ENCODE results near the gene MAB21L3.
"Not testable (repeated sequence)": the region's sequence is repeated elsewhere in the genome, so short reads cannot be mapped to it uniquely, and the experiment has no call there.

MAB21L3 gene

DNA sequence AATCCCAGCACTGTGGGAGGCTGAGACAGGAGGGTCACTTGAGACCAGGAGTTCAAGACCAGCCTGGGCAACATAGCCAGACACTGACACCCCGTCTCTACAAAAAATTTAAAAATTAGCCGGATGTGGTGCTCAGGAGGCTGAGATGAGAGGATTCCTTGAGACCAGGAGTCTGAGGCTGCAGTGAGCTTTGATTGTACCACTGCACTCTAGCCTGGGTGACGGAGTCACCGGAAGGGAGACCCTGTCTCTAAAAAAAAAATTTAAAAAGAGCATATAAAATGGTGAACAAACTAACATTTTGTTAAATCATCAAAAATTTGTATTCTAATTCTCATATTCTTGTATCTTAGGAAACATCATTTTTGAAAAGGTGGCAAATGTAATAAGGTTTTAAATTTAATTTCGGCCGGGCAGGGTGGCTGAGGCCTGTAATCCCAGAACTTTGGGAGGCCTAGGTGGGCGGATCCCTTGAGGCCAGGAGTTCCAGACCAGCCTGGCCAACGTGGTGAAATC is 27.1 kb downstream of the MAB21L3 start:
- DNase-seq (ENCODE audit: low spot score), result no peak

DNA sequence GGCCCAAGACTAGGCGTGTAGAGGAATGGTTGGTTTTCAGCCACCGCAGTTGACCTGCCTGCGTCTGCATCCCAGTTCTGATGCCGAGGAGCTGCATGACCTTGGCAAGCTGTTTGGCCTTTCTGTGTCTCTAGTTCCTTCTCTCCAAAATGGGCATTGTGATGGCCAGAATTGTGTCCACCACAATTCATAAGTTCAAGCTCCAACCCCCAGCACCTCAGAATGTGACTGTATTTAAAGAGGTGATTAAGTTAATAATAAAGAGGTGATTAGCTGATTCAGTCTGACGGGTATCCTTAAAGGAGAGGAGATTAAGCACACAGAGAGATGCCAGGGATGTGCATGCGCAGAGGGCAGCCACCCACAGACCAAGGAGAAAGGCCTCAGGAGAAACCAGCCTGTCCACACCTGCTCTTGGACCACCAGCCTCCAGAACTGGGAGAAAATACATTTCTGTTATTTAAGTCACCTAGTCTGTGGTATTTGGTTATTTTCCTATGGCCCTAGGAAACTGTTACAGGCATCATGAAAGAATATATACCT is 28.5 kb downstream of the MAB21L3 start:
- DNase-seq (ENCODE audit: low spot score), result peak; percentile 15

GRCh38 chr1:116144151-116144550 is 33.0 kb downstream of the MAB21L3 start:
- no peak for DNase-seq (ENCODE audit: low spot score)

DNA sequence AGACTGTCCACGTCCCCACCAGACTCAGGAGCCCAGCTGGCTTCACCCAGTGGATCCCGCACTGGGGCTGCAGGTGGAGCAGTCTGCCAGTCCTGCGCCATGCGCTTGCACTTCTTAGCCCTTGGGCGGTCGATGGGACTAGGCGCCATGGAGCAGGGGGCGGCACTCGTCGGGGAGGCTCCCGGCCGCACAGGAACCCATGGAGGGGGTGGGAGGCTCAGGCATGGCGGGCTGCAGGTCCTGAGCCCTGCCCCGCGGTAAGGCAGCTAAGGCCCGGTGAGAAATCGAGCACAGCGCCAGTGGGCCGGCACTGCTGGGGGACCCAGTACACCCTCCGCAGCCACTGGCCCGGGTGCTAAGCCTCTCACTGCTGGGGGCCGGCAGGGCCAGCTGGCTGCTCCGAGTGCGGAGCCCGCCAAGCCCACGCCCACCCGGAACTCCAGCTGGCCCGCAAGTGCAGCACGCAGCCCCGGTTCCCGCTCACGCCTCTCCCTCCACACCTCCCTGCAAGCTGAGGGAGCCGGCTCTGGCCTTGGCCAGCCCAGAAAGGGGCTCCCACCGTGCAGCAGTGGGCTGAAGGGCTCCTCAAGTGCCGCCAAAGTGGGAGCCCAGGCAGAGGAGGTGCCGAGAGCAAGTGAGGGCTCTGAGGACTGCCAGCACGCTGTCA is 35.4 kb downstream of the MAB21L3 start:
- not testable (repeated sequence) for DNase-seq (ENCODE audit: low spot score)

- no peak for DNase-seq (ENCODE audit: low spot score)
Observed at GRCh38 chr1:116147114-116147510, 35.9 kb downstream of the MAB21L3 start.

DNA sequence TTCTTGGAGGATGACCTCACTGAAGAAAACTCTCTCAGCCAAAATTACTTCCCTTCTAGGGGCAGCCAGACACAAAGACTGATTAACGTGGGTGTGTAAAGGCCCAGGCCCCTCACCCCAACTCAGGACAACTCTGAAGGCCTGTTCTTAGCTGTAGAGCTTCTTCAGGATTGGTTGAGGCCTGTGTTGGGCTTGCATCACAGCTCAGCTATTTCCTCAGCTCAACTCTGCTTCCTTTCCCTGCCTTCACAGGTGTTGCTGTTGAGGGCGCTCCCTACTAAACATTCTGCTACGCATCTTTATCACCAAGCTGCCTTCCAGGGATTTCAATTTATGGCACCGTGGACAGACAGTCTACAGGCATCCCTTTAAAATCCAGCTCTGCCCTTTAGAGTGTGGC is 36.8 kb downstream of the MAB21L3 start:
- no peak for DNase-seq (ENCODE audit: low spot score)

DNA sequence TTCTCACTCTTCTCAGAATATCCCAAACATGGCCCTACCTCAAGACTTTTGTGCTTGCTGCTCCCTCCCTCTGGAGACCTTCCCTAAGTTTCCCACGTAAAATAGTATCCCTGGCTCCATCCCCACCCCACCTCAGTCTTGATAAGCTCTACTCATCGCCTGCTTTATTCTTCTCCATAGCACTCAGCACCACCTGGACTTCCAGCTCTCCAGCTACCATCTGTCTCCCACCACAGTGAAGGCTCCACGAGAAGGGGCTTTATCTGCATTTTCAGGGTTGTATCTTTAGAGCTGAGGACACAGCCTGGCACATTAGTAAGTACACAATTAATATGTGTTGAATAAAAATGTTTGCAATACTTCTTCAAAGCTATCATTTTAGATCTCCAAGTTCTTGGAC is 37.8 kb downstream of the MAB21L3 start:
- DNase-seq (ENCODE audit: low spot score), result no peak

DNA sequence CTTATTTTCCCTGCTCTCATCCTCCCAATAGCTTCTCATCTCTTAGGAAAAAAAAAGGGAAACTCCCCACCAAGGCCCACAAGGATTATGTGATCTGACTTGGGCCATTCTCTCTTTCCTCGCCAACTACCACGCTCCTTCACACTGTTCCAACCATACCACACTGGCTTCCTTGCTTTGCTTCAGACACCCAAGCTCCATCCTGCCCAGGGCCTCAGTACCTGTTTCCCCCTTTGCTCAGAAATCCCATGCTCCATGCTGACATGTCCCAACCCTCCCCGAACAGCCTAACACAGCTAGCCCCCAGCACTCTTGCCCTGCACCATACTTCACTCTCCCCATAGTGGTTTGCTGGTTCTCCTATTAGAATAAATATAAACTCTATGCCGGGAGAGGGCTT is 39.2 kb downstream of the MAB21L3 start:
- no peak for DNase-seq (ENCODE audit: low spot score)

GRCh38 chr1:116151739-116152576 is 40.8 kb downstream of the MAB21L3 start:
- DNase-seq (ENCODE audit: low spot score), result peak; percentile 67

DNA sequence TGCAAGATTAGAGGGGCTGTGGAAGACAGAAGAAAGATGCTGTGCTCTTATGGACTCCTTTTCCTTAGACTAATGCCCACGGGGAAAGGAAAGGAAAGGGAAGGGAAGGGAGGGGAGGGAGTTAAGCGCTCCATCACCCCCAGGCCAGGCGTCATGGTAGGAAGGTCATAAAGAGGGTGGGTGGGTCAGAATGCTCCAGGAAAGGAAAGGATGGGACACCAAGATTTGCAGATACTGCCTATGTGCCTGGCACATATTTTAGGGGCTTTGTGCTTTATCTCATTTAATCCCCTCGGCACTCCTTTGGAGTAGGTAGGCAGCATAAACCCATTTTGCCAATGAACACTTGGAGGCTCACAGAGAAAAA is 41.4 kb downstream of the MAB21L3 start:
- DNase-seq (ENCODE audit: low spot score), result no peak

- DNase-seq (ENCODE audit: low spot score), result no peak
Observed at GRCh38 chr1:116152950-116153691, 41.9 kb downstream of the MAB21L3 start.

DNA sequence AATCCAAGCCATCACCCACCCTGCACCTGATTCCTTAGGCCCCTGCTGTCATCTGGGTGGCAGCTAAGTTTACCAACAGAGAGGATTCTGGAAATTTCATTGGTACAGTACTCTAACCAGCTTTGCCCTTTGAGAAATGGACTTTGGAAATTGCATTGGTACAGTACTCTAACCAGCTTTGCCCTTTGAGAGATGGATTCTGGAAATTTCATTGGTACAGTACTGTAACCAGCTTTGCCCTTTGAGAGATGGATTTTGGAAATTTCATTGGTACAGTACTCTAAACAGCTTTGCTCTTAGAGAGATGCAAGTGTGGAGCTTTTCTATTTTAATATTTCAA is 42.5 kb downstream of the MAB21L3 start:
- no peak for DNase-seq (ENCODE audit: low spot score)

- no peak for DNase-seq (ENCODE audit: low spot score)
Observed at GRCh38 chr1:116154536-116154935, 43.3 kb downstream of the MAB21L3 start.

- DNase-seq (ENCODE audit: low spot score), result no peak
Observed at GRCh38 chr1:116157096-116157495, 45.9 kb downstream of the MAB21L3 start.

DNA sequence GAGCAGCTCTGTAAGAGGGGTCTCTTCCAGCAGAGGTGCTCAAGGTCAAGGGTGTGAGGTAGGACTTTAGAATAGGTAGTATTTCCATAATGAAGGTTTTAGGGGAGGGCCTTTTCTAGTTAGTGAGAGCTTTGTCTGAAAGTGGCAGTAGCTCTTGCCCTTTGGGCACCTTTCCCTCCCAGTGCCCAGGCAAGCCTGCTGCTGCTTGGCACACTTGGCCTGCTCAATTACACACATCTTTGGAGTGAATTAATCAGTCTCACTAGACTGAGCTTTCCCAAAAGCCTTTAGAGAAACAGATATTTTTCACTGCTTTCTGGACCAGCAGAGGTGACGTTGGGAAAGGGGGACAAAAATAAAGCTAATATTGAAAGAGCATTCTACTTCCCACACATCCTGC is 48.0 kb downstream of the MAB21L3 start:
- no peak for DNase-seq (ENCODE audit: low spot score)

- no peak for DNase-seq (ENCODE audit: low spot score)
Observed at GRCh38 chr1:116159611-116160010, 48.4 kb downstream of the MAB21L3 start.

DNA sequence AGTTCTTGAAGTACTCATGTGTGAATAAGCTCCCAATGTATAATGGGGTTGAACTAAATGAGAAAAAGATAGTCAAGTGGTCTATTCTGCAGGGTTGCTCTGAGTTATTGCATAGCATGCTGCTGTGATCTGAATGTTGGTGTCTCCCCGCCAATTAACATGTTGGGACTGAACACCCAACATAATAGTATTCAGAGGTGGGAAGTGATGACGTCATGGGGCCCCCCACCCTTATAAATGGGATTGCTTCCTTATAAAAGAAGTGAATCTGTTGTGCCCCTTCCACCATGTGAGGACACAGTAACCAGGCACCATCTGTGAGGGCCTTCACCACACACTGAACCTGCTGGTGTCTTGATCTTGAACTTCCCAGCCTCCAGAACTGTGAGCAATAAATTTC is 50.2 kb downstream of the MAB21L3 start:
- no peak for DNase-seq (ENCODE audit: low spot score)

DNA sequence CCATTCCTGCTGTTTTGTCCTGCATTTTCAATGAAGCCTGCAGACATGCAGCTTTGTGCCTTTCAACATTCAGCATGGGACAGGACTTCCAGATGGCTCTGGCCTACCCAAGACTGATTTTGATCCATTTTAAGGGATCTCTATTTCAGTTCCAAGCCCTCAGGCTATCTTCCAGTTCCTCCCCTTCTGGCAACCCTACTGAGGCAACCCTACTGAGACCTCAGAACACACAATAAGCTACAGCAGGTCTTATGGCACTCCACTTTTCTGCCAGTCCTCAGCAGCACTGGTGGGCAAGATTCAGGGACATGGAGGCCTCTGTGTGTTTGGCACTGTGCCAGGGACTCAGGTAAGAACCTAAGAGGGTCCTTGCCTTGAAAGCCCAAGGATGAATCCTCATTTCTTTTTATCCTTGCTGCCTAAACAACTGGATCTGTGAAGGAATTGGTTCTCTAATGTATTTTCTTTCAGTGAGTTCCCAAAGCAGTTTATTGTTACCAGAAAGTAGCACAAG is 50.7 kb downstream of the MAB21L3 start:
- peak; percentile 46 for DNase-seq (ENCODE audit: low spot score)

DNA sequence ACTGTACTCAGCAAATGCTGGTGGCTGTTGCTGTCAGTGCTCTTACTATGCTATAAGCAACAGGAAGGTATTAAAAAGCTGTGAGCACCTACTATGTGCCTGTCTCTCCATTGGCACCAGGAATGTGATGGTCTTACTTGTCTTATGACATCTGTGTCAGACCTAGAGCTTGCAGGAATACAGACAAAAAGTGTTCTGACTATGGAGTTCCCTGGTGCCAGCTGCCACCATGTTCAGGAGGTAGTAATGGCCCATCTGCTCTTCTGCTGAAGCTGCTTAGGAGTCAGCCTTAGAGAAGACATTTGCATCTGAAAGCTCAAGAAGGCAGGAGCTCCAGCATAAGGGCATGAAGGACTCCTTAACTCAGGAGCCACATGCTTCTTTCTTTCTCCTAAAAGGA is 52.3 kb downstream of the MAB21L3 start:
- no peak for DNase-seq (ENCODE audit: low spot score)

GRCh38 chr1:116164150-116164549 is 53.0 kb downstream of the MAB21L3 start:
- DNase-seq (ENCODE audit: low spot score), result peak; percentile 29

DNA sequence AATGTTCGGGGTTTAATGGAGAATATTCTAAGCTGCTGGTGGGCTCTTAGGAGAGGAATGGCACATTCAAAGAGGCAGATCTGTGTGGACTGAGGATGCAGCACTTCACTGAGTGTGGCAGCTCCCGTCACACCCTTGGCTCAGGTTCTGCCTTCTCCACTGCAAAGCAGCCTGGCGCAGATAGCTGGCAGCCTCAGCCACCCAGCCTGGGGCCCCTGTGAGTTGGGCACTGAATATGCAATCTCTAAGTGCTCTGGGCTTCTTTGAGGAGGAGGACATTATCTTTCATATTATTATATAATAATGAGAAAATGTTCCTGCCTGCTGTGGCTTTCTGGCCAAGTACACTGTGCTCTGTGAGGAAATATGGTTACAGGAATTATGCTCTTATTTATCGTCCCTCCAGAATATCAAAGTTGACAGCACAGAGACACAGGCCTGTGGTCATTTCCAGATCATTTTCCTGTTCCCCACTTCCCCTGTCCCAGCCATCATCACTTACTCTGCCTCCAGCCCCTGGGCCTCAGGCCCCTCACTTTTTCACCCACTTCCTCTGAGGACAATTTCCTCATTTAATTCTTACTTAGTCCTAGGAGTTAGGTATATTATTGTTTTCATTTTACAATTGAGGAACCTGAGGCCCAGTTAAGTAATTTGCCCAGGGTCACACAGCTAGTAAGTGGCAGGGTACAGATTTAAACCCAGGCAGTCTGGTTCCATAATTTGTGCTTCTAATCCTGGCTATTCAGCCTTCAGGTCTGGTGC is 53.6 kb downstream of the MAB21L3 start:
- DNase-seq (ENCODE audit: low spot score), result peak; percentile 80

DNA sequence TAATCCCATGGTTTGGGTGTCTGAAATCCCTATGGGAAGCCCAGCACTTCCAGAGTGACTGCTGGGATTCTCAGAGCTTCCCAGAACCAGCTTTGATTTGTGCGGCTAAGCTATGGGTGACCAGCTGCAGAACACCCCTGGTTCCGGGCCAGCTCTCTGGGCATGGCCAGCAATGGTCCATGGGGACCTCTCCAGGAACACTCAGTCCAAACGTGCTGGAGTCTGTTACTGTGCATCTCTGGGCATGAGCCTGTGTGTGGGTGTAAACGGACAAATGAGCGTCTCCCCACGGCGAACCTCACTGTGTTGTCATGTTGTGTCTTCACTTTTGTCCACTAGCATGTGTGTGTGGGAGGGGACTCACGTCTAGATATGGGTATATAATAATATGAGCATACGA is 54.4 kb downstream of the MAB21L3 start:
- no peak for DNase-seq (ENCODE audit: low spot score)
